HL-60 (cell line): ENCODE data around the gene NCR2.

ENCODE experiments used
- DNase-seq, 2 experiments: peaks; one replicate each; pipeline ENCODE4 v3.0.0-alpha.2; 2010 to 2020; ENCODE audit warnings: low read depth in 1 of 2, low spot score in 1 of 2
- H3K27ac ChIP-seq: fragments of 250-450 bp; sonication (Bioruptor Pico); replicated peaks from 2 replicates; pipeline ENCODE4 v1.5.1; 2020; ENCODE audit warnings: mild to moderate bottlenecking, moderate library complexity
- H3K27me3 ChIP-seq: fragments of 250-450 bp; sonication (Bioruptor Pico); 2 replicates; pipeline ENCODE4 v1.5.1; 2021; ENCODE audit warnings: mild to moderate bottlenecking, moderate library complexity; ENCODE audit not compliant: insufficient read depth, poor library complexity, severe bottlenecking
- H3K4me3 ChIP-seq: replicated peaks from 2 replicates; pipeline ENCODE4 v1.5.1; 2011; ENCODE audit warnings: mild to moderate bottlenecking, control low read depth, low read length; ENCODE audit not compliant: insufficient read depth
- GABPA ChIP-seq: IDR thresholded peaks from 2 replicates; pipeline ENCODE4 v1.6.1; 2012; ENCODE audit warnings: low read depth
- POLR2AphosphoS5 ChIP-seq: IDR thresholded peaks from 2 replicates; pipeline ENCODE4 v1.6.1; 2012; ENCODE audit warnings: low read depth
- REST ChIP-seq: IDR thresholded peaks from 2 replicates; pipeline ENCODE4 v1.6.1; 2012; ENCODE audit warnings: low read depth; ENCODE audit not compliant: insufficient replicate concordance
- SPI1 ChIP-seq: IDR thresholded peaks from 2 replicates; pipeline ENCODE4 v1.6.1; 2012; ENCODE audit warnings: low read depth, mild to moderate bottlenecking, borderline replicate concordance
- TF ChIP-seq, protein P1 (sequence below): IDR thresholded peaks from one replicate; pipeline ENCODE4 v1.5.1; 2011; ENCODE audit warnings: low read length, control low read depth, inconsistent platforms; ENCODE audit not compliant: insufficient read depth

NCR2 gene

DNA sequence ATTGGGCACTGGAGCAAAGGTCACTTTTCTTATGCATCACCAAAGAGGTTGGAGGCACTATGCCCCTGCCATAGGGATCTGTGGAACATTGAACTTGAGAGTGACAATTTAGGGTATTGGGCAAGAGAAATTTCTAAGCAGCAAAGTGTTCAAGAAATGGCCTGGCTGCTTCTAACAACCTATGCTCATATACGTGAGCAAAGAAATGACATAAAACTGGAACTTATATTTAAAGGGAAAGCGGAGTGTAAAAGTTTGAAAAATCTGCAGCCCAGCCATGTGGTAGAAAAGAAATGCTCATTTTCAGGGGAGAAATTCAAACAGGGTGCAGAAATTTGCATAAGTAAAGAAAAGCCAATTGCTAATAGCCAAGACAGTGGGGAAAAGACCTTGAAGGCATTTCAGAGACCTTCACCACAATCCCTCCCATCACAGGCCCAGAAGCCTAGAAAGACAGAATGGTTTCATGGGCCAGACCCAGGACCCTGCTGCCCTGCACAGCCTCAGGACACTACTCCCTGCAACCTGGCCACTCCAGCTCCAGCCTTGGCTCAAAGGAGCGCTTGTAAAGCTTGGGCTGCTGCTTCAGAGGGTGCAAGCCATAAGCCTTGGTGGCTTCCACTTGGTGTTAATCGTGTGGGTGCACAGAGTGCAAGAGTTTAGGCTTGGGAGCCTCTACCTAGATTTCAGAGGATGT is 24.4 kb downstream of the NCR2 start:
- no peak for DNase-seq
- H3K4me3 ChIP-seq = no peak overlapping the region
- no peak for TF ChIP-seq REST
- TF ChIP-seq SPI1 = no peak
- TF ChIP-seq GABPA = no peak
- TF ChIP-seq, protein P1, sequence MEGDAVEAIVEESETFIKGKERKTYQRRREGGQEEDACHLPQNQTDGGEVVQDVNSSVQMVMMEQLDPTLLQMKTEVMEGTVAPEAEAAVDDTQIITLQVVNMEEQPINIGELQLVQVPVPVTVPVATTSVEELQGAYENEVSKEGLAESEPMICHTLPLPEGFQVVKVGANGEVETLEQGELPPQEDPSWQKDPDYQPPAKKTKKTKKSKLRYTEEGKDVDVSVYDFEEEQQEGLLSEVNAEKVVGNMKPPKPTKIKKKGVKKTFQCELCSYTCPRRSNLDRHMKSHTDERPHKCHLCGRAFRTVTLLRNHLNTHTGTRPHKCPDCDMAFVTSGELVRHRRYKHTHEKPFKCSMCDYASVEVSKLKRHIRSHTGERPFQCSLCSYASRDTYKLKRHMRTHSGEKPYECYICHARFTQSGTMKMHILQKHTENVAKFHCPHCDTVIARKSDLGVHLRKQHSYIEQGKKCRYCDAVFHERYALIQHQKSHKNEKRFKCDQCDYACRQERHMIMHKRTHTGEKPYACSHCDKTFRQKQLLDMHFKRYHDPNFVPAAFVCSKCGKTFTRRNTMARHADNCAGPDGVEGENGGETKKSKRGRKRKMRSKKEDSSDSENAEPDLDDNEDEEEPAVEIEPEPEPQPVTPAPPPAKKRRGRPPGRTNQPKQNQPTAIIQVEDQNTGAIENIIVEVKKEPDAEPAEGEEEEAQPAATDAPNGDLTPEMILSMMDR = no peak
- TF ChIP-seq POLR2AphosphoS5 = no peak
- H3K27ac ChIP-seq = no peak overlapping the region
- H3K27me3 ChIP-seq = no peaks in the 10 kb centered on the region

- TF ChIP-seq REST (no peak), POLR2AphosphoS5 (no peak), SPI1 (no peak), GABPA (no peak)
- TF ChIP-seq, protein P1 = no peak
- no peak for DNase-seq
- no peak overlapping the region for H3K27ac ChIP-seq
- H3K4me3 ChIP-seq = no peak overlapping the region
- no peaks in the 10 kb centered on the region for H3K27me3 ChIP-seq
Measured at GRCh38 chr6:41360314-41360685, 24.9 kb downstream of the NCR2 start.

- H3K27ac ChIP-seq = no peak overlapping the region
- TF ChIP-seq SPI1 (no peak), POLR2AphosphoS5 (no peak), GABPA (no peak), REST (no peak)
- TF ChIP-seq, protein P1 = no peak
- H3K27me3 ChIP-seq = peaks cover 21% of the 10 kb centered on the region
- no peak overlapping the region for H3K4me3 ChIP-seq
- no peak for DNase-seq
Measured at GRCh38 chr6:41366150-41366549, 30.7 kb downstream of the NCR2 start.
